ENCODE results near the gene NOP14. TPM values are rescaled to one million over a fixed set of nuclear protein-coding genes. Genes with fewer than 3 reads are reported as not detected.
"Not testable (repeated sequence)": the region's sequence is repeated elsewhere in the genome, so short reads cannot be mapped to it uniquely, and the experiment has no call there.

Gene NOP14
- polyA plus RNA-seq, 1 donor: 26.7 TPM

DNA sequence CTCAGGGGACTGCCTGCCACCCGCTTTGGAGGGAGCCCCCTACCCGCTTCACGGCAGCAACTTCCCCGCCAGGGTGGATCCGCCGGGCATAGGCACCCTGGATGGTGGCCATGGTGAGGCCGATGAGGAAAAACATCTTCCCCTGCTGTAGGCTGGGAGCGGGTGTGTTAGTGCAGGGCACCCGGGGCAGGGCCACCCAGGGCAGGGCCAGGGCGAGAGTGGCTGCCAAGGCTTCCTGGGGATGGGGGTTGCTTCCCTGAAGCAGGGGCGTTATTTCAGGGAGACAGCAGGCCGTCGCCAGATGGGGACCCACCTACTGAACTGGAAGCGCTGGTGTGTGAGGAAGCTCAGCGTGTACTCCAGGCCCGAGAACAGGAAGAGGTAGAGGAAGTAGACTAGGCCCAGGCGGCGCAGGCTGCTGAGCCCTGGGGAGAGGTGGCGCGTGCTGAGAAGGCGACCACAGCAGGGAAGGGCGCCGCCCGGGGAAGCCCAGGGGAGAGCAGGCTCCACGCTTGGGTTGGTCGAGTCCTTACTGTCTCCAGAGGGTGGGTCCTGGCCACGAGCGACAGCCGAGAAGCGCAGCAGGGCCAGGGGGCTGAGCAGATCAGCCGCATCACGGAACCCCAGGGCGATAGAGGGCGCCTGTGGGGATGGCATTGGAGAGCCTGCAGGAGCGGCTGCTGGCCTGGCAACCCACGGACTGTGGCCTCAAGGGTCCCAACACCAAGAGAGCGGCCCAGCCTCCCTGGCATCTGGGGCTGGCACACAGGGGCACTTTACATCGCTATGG, 31.5 kb downstream of the NOP14 start:
- DNase-seq (ENCODE audit: low read depth): no peak

DNA sequence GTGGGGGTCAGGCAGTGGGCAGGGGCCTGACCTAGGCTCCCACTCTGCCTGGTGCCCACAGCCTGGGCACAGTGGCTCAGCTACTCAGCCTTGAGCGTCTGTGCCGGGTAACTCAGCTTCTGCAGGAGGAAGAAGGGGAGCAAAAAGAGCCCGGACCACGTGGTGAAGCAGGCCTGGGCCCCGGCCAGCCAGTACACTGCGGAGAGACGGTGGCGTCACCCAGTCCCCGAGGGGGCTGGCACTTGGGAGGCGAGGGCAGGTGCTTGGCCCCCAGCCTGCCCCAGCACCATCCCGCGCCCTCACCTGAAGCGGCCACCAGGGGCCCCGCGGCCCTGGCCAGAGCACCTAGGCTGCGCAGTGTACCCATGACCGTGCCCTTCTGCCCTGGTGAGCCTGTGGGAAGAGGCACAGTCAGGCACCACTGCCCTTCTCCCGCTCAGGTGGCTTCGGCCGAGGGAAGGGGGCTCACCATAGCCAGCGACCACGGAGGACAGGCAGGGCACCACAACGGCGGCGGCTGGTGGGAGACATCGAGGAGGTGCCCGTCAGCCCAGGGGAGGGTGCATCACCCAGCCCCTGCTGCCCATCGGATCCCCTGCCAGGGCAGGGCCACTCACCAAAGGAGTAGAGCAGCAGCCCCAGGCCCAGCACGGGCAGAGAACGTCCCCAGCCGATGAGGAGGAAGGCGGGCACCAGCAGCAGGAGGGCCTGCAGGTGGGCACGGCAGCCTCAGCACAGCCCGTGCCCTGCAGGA, 32.3 kb downstream of the NOP14 start:
- DNase-seq (ENCODE audit: low read depth): no peak

DNA sequence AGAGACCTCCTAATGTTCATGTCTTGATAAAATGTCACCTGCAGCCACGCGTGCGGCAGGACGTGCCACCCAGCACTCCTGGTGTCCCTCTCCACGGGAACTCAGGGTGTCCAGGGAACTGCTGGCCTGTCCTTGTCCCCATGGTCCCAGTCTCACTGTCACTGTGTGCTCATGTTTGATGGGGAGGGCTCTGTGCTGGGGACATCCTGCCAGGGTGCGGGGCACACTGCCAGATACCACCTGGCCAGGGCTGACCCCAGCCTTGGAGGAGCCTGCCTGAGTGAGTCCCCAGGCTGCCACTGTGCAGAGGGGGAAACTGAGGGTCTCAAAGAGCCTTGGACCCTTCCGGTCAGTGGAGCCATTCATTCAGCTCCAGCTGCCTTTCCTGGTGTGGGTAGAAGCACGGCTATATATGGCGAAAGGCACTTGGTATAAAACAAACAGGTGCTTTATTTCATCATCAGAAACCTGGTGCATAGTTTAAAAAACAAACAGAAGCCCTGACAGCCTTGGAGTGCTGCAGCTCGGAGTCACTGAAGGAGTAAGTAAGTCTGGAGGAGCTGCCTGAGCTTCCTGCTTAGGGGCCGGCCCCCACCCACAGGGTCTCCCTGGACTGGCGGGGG, 33.0 kb downstream of the NOP14 start:
- DNase-seq (ENCODE audit: low read depth): no peak

DNA sequence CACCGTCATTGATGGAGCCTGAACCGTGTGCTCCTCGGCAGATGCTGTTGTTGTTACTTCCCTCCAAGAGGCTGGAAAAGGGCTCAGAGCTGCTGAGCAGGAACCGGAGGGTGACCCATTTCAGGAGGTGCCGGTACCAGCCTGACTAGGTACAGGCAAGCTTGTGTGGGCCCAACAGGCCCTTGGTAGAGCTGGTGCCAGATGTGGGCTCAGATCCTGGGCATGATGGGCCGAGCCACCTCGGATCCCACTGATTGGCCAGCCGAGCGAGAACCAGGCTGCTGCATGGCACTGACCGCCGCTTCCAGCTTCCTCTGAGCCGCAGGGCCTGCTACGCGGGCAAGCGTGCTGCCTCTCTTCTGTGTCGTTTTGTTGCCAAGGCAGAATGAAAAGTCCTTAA, 33.7 kb downstream of the NOP14 start:
- no peak for DNase-seq (ENCODE audit: low read depth)

DNA sequence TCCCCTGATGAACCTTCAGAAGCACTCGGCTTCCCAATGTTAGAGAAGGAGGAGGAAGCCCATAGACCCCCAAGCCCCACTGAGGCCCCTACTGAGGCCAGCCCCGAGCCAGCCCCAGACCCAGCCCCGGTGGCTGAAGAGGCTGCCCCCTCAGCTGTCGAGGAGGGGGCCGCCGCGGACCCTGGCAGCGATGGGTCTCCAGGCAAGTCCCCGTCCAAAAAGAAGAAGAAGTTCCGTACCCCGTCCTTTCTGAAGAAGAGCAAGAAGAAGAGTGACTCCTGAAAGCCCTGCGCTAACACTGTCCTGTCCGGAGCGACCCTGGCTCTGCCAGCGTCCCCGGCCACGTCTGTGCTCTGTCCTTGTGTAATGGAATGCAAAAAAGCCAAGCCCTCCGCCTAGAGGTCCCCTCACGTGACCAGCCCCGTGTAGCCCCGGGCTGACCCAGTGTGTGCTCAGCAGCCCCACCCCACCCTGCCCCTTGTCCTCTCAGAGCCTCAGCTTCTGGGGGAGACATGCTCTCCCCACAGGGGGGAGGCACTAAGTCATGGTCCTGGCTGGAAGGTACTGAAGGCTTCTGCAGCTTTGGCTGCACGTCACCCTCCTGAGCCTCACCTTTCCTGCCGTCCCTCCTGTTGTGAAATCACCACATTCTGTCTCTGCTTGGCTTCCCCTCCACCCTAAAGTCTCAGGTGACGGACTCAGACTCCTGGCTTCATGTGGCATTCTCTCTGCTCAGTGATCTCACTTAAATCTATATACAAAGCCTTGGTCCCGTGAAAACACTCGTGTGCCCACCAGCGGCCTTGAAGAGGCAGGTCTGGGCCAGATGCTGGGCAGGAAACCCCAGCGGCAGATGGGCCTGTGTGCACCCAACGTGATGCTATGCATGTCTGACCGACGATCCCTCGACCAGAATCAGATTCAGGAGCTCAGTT, 34.7 kb downstream of the NOP14 start:
- no peak for DNase-seq (ENCODE audit: low read depth)

DNA sequence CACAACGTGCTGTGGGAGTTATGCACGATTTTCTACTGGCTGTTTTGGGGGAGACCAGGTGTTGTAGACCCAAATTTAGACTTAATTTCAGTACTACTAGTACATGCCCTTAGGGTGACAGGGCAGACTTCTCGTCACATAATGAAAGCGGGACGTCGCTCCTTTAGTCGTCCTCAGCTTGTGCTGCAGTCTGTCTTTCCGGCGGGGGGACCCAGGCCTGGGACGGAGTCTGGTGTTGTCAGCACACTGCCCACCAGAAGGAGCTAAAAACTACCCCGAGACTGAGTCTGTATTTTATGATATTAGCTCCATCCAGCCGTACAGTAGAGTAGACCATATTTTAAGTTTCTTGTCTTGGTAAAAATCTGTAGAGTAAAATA, 35.5 kb downstream of the NOP14 start:
- DNase-seq (ENCODE audit: low read depth): no peak

DNA sequence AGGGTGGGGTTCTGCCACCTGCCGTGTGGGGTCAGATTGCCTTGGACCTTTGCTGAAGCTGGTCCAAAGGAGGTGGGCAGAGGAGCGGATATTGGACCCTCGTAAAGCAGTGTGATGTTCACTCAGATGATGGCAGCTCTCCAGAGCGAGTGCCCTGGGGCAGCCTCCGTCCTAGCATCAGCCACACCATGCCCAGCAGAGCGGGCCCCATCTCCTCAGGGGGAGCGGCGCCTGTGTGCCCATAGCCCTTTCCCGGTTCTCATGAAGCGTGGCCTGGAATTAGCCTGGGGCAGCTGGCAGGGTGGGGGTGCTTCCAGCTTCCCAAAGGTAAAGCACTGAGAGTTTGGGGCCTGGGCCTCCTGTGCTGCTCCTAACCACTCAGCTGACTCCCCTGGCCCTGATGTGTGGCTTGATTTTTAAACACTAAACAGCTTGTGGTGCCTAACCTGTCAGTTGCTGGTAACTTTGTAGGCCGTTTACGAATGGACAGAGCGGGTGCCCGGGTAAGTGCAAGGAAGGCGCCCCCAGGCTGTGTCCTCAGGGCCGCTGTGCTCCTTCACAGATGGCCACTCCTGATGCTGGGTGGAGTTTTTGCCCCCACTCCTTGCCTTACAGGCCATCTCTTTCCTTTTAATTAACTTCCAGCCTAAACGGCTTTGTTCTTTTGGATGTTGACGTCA, 36.0 kb downstream of the NOP14 start:
- DNase-seq (ENCODE audit: low read depth): no peak

DNA sequence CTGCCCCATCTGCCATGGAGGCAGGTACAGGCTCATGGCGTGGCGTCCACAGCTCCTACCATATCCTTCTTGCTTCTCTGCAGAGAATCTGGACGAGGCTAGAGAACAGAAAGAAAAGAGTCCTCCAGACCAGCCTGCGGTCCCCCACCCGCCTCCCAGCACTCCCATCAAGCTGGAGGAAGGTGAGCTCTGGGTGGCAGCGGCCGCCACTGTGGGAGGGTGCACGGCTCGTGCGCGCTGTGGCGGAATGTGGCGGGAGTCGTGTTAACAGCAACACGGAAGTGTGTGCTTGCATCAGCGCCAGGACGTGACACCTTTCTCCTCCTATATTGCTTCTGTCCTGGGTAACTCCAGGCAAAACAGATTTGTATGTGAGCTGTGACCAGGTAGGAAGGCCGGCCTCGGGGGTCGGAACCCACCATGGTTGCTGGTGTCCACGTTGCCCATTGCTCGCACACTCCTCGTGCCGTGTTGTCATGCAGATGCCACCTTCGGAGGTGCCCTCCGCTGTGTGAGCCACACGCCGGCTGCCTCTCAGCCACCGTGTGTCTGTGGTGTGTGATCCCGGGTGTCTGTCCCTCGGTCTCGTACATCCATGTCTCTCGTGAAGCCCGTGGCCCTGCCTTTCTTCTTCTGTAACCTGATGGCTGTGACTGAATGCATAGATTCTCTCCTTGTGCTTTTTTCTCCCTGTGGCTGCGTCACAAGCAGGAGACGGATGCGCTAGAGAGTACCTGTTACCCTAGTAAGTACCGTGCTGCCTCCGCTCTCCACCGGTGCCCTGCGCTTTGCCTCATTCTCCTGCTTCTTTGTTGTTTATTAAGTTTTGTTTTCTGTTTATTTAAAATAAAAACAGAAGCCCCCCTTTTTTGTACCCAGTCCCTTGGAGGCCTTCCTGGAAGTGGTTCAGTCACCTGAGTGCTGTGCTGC, 37.0 kb downstream of the NOP14 start:
- DNase-seq (ENCODE audit: low read depth): no peak

DNA sequence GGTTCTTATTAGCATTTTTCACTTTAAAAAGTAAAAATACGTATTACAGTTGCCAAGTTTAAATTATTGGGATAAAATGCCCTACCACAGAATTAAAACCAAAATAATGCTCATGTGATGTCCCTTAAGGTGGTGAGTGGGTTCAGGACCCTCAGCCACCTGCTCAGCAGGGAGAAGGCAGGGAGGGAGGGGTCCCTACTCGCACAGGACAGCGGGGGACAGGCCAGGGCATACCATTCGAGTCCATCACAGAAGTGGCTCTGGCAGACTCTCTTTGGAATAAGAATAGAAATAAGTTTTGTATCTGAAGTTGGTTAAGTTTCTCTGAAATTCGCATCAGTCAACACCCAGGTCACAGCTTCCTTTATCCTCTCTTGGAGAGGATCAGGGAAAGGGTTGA, 37.7 kb downstream of the NOP14 start:
- no peak for DNase-seq (ENCODE audit: low read depth)

DNA sequence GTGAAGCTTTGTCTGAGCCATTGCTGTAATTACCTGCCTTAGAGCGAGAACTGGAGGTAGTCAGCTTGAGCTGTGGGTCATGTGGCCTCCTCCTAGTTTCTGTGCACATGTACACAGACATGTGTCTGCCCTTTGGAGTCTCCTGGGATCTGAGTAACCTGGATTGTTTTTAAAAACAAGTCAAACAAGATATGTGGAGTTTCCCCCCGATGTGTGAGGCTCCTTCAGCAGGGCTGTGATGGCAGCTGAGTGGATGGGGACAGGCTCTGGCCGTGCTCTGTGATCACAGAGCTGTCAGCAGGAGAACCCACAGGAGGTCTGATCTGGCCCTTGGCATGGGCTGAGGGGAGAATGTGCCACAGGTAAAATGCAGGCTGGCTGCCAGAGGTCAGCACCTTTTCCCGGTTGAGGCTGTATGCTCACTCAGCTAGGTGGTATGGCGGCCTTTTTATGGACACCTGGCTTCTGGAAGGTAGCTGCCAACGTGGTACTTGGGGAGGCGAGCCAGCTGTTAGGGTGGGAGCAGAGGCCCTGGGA, 38.4 kb downstream of the NOP14 start:
- DNase-seq (ENCODE audit: low read depth): no peak

DNA sequence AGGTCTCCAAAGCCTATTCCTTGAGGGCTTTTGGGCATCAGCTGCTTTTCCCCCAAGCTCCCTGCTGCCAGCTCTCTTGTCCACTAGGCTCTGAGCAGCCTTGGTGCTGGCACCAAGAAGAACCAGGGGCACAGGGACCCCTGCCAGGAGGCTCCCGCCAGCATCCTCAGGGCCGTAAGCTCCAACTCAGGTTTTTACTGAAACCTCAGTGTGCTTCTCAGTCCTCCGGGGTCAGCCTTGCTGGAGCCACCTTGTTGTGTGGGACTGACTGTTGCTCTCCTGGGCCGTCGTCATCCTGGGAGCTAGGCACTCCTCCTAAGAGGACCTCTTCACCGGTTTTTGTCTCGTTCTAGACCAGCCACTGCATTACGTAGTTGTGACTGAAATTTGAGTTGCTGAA, 38.9 kb downstream of the NOP14 start:
- DNase-seq (ENCODE audit: low read depth): no peak

DNA sequence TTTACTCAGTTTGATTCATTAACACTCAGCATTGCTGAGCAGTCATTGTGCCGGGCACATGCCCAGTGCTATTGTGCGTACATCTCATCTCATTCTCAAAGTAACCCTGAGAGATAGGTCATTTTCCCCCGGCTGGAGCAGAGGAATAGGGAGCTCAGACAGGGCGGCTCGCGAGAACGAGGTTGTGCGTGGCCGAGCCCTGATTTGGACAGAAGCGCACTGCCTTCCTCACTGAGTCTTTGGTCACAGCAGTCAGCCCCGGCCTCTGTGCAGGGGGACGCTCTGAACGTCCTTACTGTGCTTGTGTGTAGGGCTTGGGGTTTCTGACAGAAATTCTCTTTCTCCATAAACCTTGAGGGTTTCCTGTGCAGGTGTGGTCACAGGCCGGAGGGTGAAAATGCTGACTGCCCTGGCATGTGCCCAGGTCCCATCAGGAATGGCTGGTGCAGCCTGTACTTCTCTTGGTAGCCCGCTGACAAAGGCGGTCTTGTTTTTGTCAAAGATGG, 39.5 kb downstream of the NOP14 start:
- no peak for DNase-seq (ENCODE audit: low read depth)

DNA sequence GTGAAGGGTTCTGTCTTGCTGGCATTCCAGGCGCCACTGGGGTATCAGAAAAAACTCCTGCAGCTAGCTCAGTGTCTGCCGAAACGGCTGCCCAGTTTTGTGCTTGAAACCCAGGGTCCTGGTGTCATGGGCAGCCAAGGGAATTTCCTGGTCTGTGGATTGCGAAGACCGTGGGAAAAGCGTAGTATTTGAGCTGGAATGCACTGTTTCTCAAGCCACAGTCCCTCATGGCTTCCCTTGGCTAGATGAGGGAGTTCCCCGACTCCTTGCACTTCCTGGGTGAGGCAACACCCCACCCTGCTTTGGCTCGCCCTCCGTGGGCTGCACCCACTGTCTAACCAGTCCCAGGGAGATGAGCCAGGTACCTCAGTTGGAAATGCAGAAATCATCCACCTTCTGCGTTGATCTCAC, 40.1 kb downstream of the NOP14 start:
- DNase-seq (ENCODE audit: low read depth): no peak

DNA sequence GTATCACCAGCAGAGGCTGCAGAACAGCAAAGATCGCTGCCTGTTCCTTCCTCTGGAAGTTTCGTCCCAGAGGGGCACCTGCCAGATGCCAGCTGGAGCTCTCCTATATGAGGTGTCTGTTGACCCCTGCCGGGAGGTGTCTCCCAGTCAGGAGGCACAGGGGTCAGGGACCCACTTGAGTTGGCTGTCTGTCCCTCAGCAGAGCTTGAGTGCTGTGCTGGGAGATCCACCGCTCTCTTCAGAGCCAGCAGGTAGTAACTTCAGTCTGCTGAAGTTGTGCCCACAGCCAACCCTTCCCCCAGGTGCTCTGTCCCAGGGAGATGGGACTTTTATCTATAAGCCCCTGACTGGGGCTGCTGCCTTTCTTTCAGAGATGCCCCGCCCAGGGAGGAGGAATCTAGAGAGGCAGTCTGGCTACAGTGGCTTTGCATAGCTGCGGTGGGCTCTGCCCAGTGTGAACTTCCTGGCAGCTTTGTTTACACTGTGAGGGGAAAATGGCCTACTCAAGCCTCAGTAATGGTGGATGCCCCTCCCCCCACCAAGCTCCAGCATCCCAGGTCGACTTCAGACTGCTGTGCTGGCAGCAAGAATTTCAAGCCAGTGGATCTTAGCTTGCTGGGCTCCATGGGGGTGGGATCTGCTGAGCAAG, 40.6 kb downstream of the NOP14 start:
- not testable (repeated sequence) for DNase-seq (ENCODE audit: low read depth)

DNA sequence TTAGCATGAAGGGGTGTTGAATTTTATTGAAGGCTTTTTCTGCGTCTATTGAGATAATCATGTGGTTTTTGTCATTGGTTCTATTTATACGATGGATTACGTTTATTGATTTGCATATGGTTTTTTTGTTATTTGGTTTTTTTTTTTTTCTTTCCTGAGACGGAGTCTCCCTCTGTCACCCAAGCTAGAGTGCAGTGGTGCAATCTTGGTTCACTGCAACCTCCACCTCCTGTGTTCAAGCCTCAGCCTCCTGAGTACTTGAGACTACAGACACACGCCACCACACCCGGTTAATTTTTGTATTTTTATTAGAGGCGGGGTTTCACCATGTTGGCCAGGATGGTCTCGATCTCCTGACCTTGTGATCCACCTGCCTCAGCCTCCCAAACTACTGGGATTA, 44.5 kb downstream of the NOP14 start:
- not testable (repeated sequence) for DNase-seq (ENCODE audit: low read depth)

DNA sequence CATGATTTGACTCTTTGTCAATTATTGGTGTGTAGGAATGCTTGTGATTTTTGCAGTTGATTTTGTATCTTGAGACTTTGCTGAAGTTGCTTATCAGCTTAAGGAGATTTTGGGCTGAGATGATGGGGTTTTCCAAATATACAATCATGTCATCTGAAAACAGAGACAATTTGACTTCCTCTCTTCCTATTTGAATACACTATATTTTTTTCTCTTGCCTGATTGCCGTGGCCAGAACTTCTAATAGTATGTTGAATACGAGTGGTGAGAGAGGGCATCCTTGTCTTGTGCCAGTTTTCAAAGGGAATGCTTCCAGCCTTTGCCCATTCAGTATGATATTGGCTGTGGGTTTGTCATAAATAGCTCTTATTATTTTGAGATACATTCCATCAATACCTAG, 44.9 kb downstream of the NOP14 start:
- DNase-seq (ENCODE audit: low read depth): not testable (repeated sequence)

DNA sequence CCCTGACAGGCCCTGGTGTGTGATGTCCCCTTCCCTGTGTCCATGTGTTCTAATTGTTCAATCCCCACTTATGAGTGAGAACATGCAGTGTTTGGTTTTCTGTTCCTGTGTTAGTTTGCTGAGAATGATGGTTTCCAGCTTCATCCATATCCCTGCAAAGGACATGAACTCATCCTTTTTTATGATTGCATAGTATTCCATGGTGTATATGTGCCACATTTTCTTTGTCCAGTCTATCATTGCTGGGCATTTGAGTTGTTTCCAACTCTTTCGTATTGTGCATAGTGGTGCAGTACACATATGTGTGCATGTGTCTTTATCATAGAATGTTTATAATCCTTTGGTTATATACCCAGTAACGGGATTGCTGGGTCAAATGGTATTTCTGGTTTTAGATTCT, 46.5 kb downstream of the NOP14 start:
- not testable (repeated sequence) for DNase-seq (ENCODE audit: low read depth)

DNA sequence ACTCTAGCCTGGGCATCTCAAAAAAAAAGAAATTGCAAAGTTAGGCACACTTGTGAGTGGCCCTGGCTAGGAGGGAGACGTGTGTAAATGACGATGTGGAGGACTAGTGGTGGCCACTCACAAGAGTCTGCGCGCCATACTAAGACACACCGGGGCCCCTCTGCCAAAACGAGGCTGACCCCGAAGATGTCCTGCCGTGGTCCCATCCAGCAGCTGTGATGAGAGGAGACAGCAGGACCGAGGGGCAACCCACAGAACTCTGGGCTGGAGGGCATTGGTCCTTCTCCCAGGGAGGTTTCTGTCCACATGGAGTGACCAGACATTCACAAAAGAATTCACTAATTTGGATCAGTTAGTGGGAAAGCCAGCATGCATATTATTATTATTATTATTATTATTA, 47.4 kb downstream of the NOP14 start:
- no peak for DNase-seq (ENCODE audit: low read depth)

Data from forelimb muscle (tissue), 1 donor.